ENCODE results near the gene CACNA2D1.

Gene CACNA2D1

DNA sequence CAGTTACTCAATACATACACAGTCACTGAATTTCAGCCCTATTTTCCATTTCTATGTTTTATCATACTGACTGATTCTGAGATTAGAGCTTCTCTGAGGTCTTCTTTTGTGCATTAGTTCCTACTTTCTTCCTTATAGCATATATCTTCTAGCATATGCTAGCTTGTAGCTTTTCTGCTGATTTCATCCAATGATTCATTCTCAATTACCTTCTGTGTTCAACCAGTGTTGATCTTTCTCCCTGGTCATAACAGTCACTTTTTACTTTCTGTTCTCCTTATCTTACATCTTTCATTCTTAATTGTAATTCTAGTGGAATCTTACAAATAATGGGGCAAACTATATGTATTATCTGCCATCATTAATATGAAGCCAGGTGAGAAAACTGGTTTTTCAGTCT lies 514.2 kb downstream of the CACNA2D1 start:
- no peak for DNase-seq

DNA sequence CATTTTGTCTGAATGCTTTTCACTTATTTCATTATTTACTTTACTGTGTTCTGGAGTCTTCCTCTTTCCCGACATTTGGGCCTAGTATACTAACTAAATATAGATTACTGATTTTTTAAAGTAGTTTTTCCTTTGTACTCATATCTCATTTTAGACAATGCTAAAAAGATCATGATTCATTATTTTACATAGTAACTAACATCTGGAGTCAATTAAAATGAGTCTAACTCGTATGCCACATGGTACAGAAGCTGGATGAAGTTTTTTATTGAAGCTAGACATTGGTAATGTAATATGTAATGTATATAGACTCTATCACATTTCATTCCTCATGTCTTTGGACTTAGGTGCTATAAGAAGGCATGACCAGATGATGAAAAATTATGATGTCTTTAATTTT lies 517.4 kb downstream of the CACNA2D1 start:
- no peak for DNase-seq

GRCh38 chr7:81925530-81925929 lies 518.0 kb downstream of the CACNA2D1 start:
- DNase-seq, result no peak

- no peak for DNase-seq
Observed at GRCh38 chr7:81924494-81924893, 519.1 kb downstream of the CACNA2D1 start.

GRCh38 chr7:81919494-81919893 lies 524.1 kb downstream of the CACNA2D1 start:
- no peak for DNase-seq

- DNase-seq, result no peak
Observed at GRCh38 chr7:81908220-81908619, 535.4 kb downstream of the CACNA2D1 start.

DNA sequence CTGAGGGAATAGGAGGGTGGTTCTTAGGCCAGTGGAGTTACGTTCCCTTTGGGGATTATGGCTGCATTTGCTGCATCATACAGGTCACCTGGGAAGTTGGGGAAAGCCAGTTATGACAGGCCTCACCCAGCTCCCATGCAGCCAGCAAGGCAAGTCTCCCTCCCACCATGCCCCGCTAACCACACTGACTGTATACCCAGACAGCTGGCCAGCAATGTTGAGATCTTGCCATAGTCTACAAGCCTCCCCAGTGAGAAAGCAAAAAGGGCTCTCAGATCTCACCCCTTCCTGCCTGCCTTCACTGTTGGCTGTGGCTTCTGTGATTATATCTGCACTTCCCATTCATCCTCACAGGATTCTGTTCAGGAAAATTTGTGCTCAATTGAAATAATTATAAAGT lies 540.5 kb downstream of the CACNA2D1 start:
- no peak for DNase-seq

GRCh38 chr7:81902536-81902935 lies 541.0 kb downstream of the CACNA2D1 start:
- no peak for DNase-seq
